ENCODE measurements around the gene VTN.

The VTN gene

GRCh38 chr17:28350271-28350670 is 19.8 kb downstream of the VTN start:
- Histone ChIP-seq H3K27me3 (ENCODE audit: low read length) (no peaks in the 10 kb centered on the region), H2AFZ (ENCODE audit: low read depth, low read length, severe bottlenecking) (no peak overlapping the region), H3K27ac (ENCODE audit: low read depth, low read length) (no peak overlapping the region), H3F3A (ENCODE audit: insufficient read depth) (no peaks in the 10 kb centered on the region), H3K36me3 (ENCODE audit: low read length) (peaks cover 3% of the 10 kb centered on the region; the same call in 1 of the 2 replicates), H3K79me2 (ENCODE audit: insufficient read depth, low read length) (no peaks in the 10 kb centered on the region), H3K4me3 (ENCODE audit: insufficient read depth, low read length, poor library complexity, severe bottlenecking) (no peak overlapping the region), H3K9ac (ENCODE audit: low read length) (no peak overlapping the region), H3K9me3 (ENCODE audit: insufficient read depth, low read length) (no peaks in the 10 kb centered on the region), H3K9me2 (replicated peaks; ENCODE audit: insufficient read depth, low read length) (no peaks in the 10 kb centered on the region), H4K20me1 (ENCODE audit: low read depth, low read length) (no peaks in the 10 kb centered on the region), H3K4me2 (ENCODE audit: low read depth, low read length, poor library complexity, severe bottlenecking) (no peak overlapping the region)
- TF ChIP-seq EZH2phosphoT487 (conservative IDR thresholded peaks at IDR 0.05; ENCODE audit: low read length) (no peak), CTCF (IDR thresholded peaks at IDR 0.05; ENCODE audit: insufficient read depth, low read length, poor library complexity, severe bottlenecking) (no peak)

GRCh38 chr17:28348979-28349378 is 21.1 kb downstream of the VTN start:
- Histone ChIP-seq H3K27ac (ENCODE audit: low read depth, low read length) (no peak overlapping the region), H2AFZ (ENCODE audit: low read depth, low read length, severe bottlenecking) (no peak overlapping the region), H3K4me3 (ENCODE audit: insufficient read depth, low read length, poor library complexity, severe bottlenecking) (no peak overlapping the region), H3K9me2 (replicated peaks; ENCODE audit: insufficient read depth, low read length) (no peaks in the 10 kb centered on the region), H3K36me3 (ENCODE audit: low read length) (peaks cover 3% of the 10 kb centered on the region; the same call in 1 of the 2 replicates), H3K4me2 (ENCODE audit: low read depth, low read length, poor library complexity, severe bottlenecking) (no peak overlapping the region), H3K9ac (ENCODE audit: low read length) (no peak overlapping the region), H3K79me2 (ENCODE audit: insufficient read depth, low read length) (no peaks in the 10 kb centered on the region), H4K20me1 (ENCODE audit: low read depth, low read length) (no peaks in the 10 kb centered on the region), H3F3A (ENCODE audit: insufficient read depth) (no peaks in the 10 kb centered on the region), H3K9me3 (ENCODE audit: insufficient read depth, low read length) (no peaks in the 10 kb centered on the region), H3K27me3 (ENCODE audit: low read length) (no peaks in the 10 kb centered on the region)
- TF ChIP-seq EZH2phosphoT487 (conservative IDR thresholded peaks at IDR 0.05; ENCODE audit: low read length) (no peak), CTCF (IDR thresholded peaks at IDR 0.05; ENCODE audit: insufficient read depth, low read length, poor library complexity, severe bottlenecking) (no peak)

GRCh38 chr17:28347261-28347891 is 22.7 kb downstream of the VTN start:
- Histone ChIP-seq H4K20me1 (ENCODE audit: low read depth, low read length) (no peaks in the 10 kb centered on the region), H3K27me3 (ENCODE audit: low read length) (no peaks in the 10 kb centered on the region), H3K36me3 (ENCODE audit: low read length) (peaks cover 3% of the 10 kb centered on the region; the same call in 1 of the 2 replicates), H2AFZ (ENCODE audit: low read depth, low read length, severe bottlenecking) (no peak overlapping the region), H3K27ac (ENCODE audit: low read depth, low read length) (no peak overlapping the region), H3K9ac (ENCODE audit: low read length) (no peak overlapping the region), H3K4me2 (ENCODE audit: low read depth, low read length, poor library complexity, severe bottlenecking) (no peak overlapping the region), H3K4me3 (ENCODE audit: insufficient read depth, low read length, poor library complexity, severe bottlenecking) (no peak overlapping the region), H3K9me3 (ENCODE audit: insufficient read depth, low read length) (no peaks in the 10 kb centered on the region), H3K79me2 (ENCODE audit: insufficient read depth, low read length) (no peaks in the 10 kb centered on the region), H3K9me2 (replicated peaks; ENCODE audit: insufficient read depth, low read length) (no peaks in the 10 kb centered on the region), H3F3A (ENCODE audit: insufficient read depth) (no peaks in the 10 kb centered on the region)
- TF ChIP-seq CTCF (IDR thresholded peaks at IDR 0.05; ENCODE audit: insufficient read depth, low read length, poor library complexity, severe bottlenecking) (no peak), EZH2phosphoT487 (conservative IDR thresholded peaks at IDR 0.05; ENCODE audit: low read length) (no peak)
